DND-41 (cell line): Measurements from ENCODE around the gene ITPR2.

ENCODE experiments used
- ATAC-seq: fragments of 200-7000 bp; cut with Tn5 transposase; 3 replicates; pipeline ENCODE4 v1.9.1; 2021; ENCODE audit warnings: low read depth; ENCODE audit not compliant: insufficient read depth
- DNase-seq: peaks from one replicate; pipeline ENCODE4 v3.0.0-alpha.2; 2020
- H2AFZ ChIP-seq: 2 replicates; pipeline ENCODE4 v1.6.0; 2012; ENCODE audit warnings: low read depth, low read length
- H3K27ac ChIP-seq: 2 replicates; pipeline ENCODE4 v1.5.1; 2012; ENCODE audit warnings: low read length, inconsistent platforms
- H3K27me3 ChIP-seq: fragments of 200-600 bp; sonication (generic); 2 replicates; pipeline ENCODE4 v1.6.0; 2012; ENCODE audit warnings: low read length, mild to moderate bottlenecking, inconsistent platforms; ENCODE audit not compliant: insufficient read depth, poor library complexity
- H3K36me3 ChIP-seq: 2 replicates; pipeline ENCODE4 v1.5.1; 2012; ENCODE audit warnings: low read length, inconsistent platforms; ENCODE audit not compliant: insufficient read depth
- H3K4me1 ChIP-seq: 2 replicates; pipeline ENCODE4 v1.5.1; 2012; ENCODE audit warnings: mild to moderate bottlenecking, low read length; ENCODE audit not compliant: insufficient read depth
- H3K4me2 ChIP-seq: 2 replicates; pipeline ENCODE4 v1.6.0; 2012; ENCODE audit warnings: mild to moderate bottlenecking, moderate library complexity, low read length, inconsistent platforms; ENCODE audit not compliant: insufficient read depth
- H3K4me3 ChIP-seq, 2 experiments: fragments of 200-600 bp in 1 of 2; shearing (Covaris generic) in 1 of 2; 2 replicates each; pipeline ENCODE4 v1.5.1; 2012 to 2016; ENCODE audit warnings: inconsistent platforms in 2 of 2, low read length in 2 of 2, mild to moderate bottlenecking in 2 of 2, low read depth in 1 of 2, moderate library complexity in 1 of 2
- H3K79me2 ChIP-seq: 2 replicates; pipeline ENCODE4 v1.6.0; 2012; ENCODE audit warnings: low read length, inconsistent platforms; ENCODE audit not compliant: insufficient read depth
- H3K9ac ChIP-seq: 2 replicates; pipeline ENCODE4 v1.6.0; 2012; ENCODE audit warnings: low read depth, mild to moderate bottlenecking, inconsistent platforms, low read length, moderate library complexity
- H3K9me3 ChIP-seq: 2 replicates; pipeline ENCODE4 v1.5.1; 2012; ENCODE audit warnings: low read length, moderate library complexity, mild to moderate bottlenecking, inconsistent platforms; ENCODE audit not compliant: insufficient read depth, severe bottlenecking
- H4K20me1 ChIP-seq: 2 replicates; pipeline ENCODE4 v1.6.0; 2012; ENCODE audit warnings: low read length; ENCODE audit not compliant: insufficient read depth
- CTCF ChIP-seq: IDR thresholded peaks from 2 replicates; pipeline ENCODE4 v1.5.1; 2012; ENCODE audit warnings: borderline replicate concordance, low read length, moderate library complexity, mild to moderate bottlenecking; ENCODE audit not compliant: poor library complexity, severe bottlenecking; ENCODE audit errors: extremely low read depth
- EZH2 ChIP-seq: IDR thresholded peaks from 3 replicates; pipeline ENCODE4 v1.6.1; 2012; ENCODE audit warnings: borderline replicate concordance, low read depth, mild to moderate bottlenecking, moderate library complexity, low read length, inconsistent platforms; ENCODE audit not compliant: severe bottlenecking

Gene ITPR2

GRCh38 chr12:26727482-26728204 lies 105.4 kb downstream of the ITPR2 start:
- H3K9me3 ChIP-seq = no peaks in the 10 kb centered on the region
- H3K9ac ChIP-seq = no peak overlapping the region
- TF ChIP-seq CTCF = no peak
- no peak for TF ChIP-seq EZH2
- H3K4me3 ChIP-seq = no peak overlapping the region
- ATAC-seq (no peak), DNase-seq (no peak)
- H3K79me2 ChIP-seq = peaks cover 55% of the 10 kb centered on the region
- H3K4me2 ChIP-seq = no peak overlapping the region
- H4K20me1 ChIP-seq = no peaks in the 10 kb centered on the region
- H3K36me3 ChIP-seq = no peaks in the 10 kb centered on the region
- H2AFZ ChIP-seq = no peak overlapping the region
- H3K27me3 ChIP-seq = no peaks in the 10 kb centered on the region
- H3K4me1 ChIP-seq = no peaks in the 10 kb centered on the region
- H3K27ac ChIP-seq = no peak overlapping the region

DNA sequence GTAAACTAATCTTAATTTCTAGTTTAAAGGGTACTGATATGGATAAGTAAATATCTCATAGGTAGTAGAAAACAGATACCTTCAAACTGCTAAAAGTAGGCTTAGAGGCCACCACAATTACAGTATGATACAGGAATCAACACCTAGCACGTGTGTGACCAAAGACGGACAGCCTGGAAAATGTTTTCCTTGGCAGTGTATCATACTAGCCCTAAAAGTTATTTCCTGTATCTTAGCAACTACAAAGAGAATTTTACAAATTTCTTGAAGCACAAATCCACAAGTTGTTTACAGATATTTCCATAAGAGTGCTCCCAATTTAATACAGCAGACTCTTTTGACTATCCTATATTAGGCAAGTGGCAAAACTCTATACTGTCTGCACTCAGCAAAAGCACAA lies 106.0 kb downstream of the ITPR2 start:
- TF ChIP-seq CTCF (no peak), EZH2 (no peak)
- H3K4me2 ChIP-seq = no peak overlapping the region
- no peak overlapping the region for H3K9ac ChIP-seq
- peaks cover 4% of the 10 kb centered on the region; the same call in 1 of the 2 replicates for H3K36me3 ChIP-seq
- no peak overlapping the region for H2AFZ ChIP-seq
- H3K4me1 ChIP-seq = no peaks in the 10 kb centered on the region
- no peak overlapping the region for H3K4me3 ChIP-seq
- H3K9me3 ChIP-seq = no peaks in the 10 kb centered on the region
- DNase-seq (no peak), ATAC-seq (no peak)
- H3K79me2 ChIP-seq = peaks cover 48% of the 10 kb centered on the region
- no peaks in the 10 kb centered on the region for H4K20me1 ChIP-seq
- no peak overlapping the region for H3K27ac ChIP-seq
- no peaks in the 10 kb centered on the region for H3K27me3 ChIP-seq

GRCh38 chr12:26725276-26725916 lies 107.6 kb downstream of the ITPR2 start:
- Histone ChIP-seq H3K79me2 (peaks cover 34% of the 10 kb centered on the region), H3K9me3 (no peaks in the 10 kb centered on the region), H3K4me1 (no peaks in the 10 kb centered on the region), H3K9ac (no peak overlapping the region), H3K27me3 (no peaks in the 10 kb centered on the region), H3K4me2 (no peak overlapping the region), H3K4me3 (no peak overlapping the region), H2AFZ (no peak overlapping the region), H4K20me1 (no peaks in the 10 kb centered on the region), H3K27ac (no peak overlapping the region), H3K36me3 (peaks cover 7% of the 10 kb centered on the region; the same call in 1 of the 2 replicates)
- ATAC-seq (no peak), DNase-seq (no peak)
- TF ChIP-seq CTCF (no peak), EZH2 (no peak)
